ENCODE results near the gene MYO18B. TPM values are rescaled to one million over a fixed set of nuclear protein-coding genes. Genes with fewer than 3 reads are reported as not detected.
"Not testable (repeated sequence)": the region's sequence is repeated elsewhere in the genome, so short reads cannot be mapped to it uniquely, and the experiment has no call there.

MYO18B gene
- total and polyA plus RNA-seq, 9 donors = 0.02 to 0.23 (median 0.10) TPM; not detected in 5

DNA sequence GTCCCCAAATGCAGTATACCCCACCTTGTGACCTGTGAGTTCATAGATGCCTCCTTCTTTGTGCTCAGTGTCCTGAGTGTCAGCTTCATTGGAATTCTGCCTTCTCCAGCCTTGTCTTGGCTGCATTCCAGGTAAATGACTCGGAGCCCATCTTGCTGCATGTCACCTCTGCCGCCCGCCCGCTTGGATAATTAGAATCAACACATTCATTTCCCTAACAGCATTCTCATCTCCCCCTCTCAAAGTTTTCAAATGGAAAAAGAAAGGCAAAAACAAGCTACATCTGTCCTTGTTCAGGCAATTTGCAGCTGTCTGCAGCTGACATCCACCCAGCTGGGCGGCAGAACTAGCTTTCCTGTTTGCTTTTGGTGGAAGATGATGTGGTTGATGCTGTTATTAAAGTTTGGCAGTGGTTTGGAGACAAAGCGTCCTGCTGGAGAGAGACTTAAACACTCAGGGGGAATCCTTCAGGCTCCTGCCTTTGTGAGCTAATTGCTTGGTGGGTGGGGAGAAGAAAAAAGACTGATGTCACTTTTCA is 228.5 kb downstream of the MYO18B start:
- no peak for TF ChIP-seq POLR2A (IDR thresholded peaks at IDR 0.05)
- TF ChIP-seq, protein P1, sequence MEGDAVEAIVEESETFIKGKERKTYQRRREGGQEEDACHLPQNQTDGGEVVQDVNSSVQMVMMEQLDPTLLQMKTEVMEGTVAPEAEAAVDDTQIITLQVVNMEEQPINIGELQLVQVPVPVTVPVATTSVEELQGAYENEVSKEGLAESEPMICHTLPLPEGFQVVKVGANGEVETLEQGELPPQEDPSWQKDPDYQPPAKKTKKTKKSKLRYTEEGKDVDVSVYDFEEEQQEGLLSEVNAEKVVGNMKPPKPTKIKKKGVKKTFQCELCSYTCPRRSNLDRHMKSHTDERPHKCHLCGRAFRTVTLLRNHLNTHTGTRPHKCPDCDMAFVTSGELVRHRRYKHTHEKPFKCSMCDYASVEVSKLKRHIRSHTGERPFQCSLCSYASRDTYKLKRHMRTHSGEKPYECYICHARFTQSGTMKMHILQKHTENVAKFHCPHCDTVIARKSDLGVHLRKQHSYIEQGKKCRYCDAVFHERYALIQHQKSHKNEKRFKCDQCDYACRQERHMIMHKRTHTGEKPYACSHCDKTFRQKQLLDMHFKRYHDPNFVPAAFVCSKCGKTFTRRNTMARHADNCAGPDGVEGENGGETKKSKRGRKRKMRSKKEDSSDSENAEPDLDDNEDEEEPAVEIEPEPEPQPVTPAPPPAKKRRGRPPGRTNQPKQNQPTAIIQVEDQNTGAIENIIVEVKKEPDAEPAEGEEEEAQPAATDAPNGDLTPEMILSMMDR (IDR thresholded peaks at IDR 0.05) = no peak
- no peak for TF ChIP-seq EP300 (IDR thresholded peaks at IDR 0.05)
- 3 to 5% (median 3%) methylated on average over 6 of the region's 6 CpGs for WGBS, 3 donors
- Histone ChIP-seq H3K4me1 (ENCODE audit: insufficient read depth) (no peaks in the 10 kb centered on the region), H3K9me3 (no peaks in the 10 kb centered on the region), H3K4me3 (no peak overlapping the region), H3K36me3 (no peaks in the 10 kb centered on the region), H3K27ac (no peak overlapping the region), H3K27me3 (no peaks in the 10 kb centered on the region)
- intact Hi-C loops (cut with DNase I) = no loop called here
- DNase-seq = no peak

DNA sequence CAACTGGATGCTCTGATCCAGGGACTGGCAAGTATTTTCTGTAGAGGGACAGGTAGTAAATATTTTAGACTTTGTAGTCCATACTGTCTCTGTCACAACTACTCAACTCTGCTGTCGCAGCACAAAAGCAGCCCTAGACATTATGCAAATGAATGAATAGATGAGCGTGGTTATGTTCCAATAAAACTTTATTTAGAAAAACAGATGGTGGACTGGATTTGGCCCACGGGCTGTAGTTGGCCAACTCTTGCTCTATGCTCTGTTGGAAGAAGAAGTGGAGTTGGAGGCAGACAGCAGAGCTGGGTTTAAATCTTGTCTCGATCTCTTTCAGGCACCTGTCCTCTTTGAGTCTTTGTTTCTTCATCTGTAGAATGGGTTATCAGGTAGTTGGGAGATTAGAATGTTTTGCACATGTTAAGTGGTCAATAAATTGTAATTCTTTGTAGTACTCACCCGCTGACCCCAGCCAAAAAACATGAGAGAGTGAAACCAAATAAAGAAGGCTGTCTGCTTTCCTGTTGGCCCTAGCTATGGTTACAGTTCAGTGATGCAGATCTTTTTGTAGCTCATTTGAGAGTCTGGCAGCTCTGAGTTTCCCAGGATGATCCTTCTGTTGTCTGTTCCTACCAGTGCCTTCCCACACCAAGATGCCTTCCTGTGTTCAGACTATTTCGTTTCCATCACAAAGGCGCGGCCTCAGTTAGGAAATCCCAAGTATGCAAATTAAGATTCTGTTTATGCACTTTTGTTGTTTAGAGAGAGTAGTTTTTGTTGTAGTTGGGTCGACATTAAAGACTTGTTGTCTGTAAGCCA is 229.2 kb downstream of the MYO18B start:
- Histone ChIP-seq H3K9me3 (no peaks in the 10 kb centered on the region), H3K4me1 (ENCODE audit: insufficient read depth) (no peaks in the 10 kb centered on the region), H3K27ac (no peak overlapping the region), H3K36me3 (no peaks in the 10 kb centered on the region), H3K4me3 (no peak overlapping the region), H3K27me3 (no peaks in the 10 kb centered on the region)
- 51 to 66% (median 55%) methylated on average over 9 of the region's 9 CpGs for WGBS, 3 donors
- intact Hi-C loops (cut with DNase I) = no loop called here
- DNase-seq = no peak
- no peak for TF ChIP-seq POLR2A (IDR thresholded peaks at IDR 0.05)
- no peak for TF ChIP-seq EP300 (IDR thresholded peaks at IDR 0.05)

DNA sequence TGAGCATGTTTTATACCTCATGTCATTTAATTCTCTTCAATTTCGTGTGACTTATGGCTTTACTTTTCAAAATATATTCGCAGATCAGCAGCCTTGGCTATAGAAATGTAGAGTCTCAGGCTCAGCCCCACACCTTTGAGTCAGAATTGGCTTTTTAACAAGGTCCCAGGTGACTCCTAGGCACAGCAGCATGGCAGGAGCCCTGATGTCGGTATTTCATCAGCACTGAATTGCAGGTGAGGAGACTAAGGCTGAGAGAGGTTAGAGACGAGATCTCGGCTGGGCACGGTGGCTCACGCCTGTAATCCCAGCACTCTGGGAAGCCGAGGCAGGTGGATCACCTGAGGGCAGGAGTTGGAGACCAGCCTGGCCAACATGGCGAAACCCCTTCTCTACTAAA is 230.4 kb downstream of the MYO18B start:
- H3K27me3 ChIP-seq = no peaks in the 10 kb centered on the region
- no peaks in the 10 kb centered on the region for H3K4me1 ChIP-seq (ENCODE audit: insufficient read depth)
- H3K27ac ChIP-seq = no peak overlapping the region
- no peaks in the 10 kb centered on the region for H3K36me3 ChIP-seq
- H3K9me3 ChIP-seq = no peaks in the 10 kb centered on the region
- H3K4me3 ChIP-seq = no peak overlapping the region
- 69 to 77% (median 72%) methylated on average over 9 of the region's 9 CpGs for WGBS, 3 donors
- no peak for DNase-seq
- TF ChIP-seq, protein P1 (IDR thresholded peaks at IDR 0.05) = no peak
- TF ChIP-seq EP300 (IDR thresholded peaks at IDR 0.05) (no peak), POLR2A (IDR thresholded peaks at IDR 0.05) (no peak)
- intact Hi-C loops (cut with DNase I) = no loop called here

DNA sequence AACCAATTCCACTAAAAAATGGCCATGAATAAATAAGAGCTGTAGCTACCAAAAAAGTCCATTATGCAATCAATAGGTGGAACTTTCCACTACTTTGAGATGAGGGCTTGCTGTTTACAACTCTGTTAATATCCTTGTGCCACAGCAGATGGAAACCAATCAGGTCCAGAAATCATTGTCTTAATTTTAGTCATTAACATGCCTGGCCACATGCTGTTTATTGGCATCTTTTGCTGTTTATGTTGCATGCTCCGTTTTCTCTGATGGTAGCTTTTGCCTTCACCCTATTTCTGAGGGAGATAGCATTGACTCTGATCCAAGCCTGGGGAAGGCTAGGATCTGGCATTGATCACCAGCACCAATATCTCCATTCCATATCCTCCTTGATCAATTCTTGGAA is 234.4 kb downstream of the MYO18B start:
- Histone ChIP-seq H3K27me3 (no peaks in the 10 kb centered on the region), H3K4me1 (ENCODE audit: insufficient read depth) (no peaks in the 10 kb centered on the region), H3K36me3 (no peaks in the 10 kb centered on the region), H3K9me3 (no peaks in the 10 kb centered on the region), H3K27ac (no peak overlapping the region), H3K4me3 (no peak overlapping the region)
- no peak for DNase-seq
- TF ChIP-seq POLR2A (IDR thresholded peaks at IDR 0.05) (no peak), EP300 (IDR thresholded peaks at IDR 0.05) (no peak)
- TF ChIP-seq, protein P1 (IDR thresholded peaks at IDR 0.05) = no peak
- 29 to 79% (median 35%) methylated on average over 1 of the region's 1 CpG for WGBS, 3 donors
- intact Hi-C loops (cut with DNase I) = no loop called here

DNA sequence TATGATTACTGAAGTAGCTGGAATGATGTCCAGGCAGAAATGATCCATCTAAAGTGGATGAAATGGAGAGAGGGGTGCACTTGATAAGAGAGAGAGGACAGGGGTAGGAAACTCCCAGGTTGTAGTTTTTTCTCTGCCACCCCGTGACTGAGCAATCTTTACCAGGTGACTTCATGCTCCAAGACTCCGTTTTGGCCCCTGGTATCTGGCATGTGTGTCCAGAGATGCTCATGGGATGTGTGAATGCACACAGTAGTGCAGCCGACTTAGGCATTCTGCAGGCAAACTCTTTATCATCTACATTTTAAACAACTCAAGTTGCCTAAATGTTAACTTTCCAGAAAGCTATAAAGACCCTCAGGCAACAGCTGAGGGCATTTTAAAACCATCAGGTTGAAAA is 238.0 kb downstream of the MYO18B start:
- Histone ChIP-seq H3K27ac (no peak overlapping the region), H3K27me3 (no peaks in the 10 kb centered on the region), H3K36me3 (no peaks in the 10 kb centered on the region), H3K9me3 (no peaks in the 10 kb centered on the region), H3K4me1 (ENCODE audit: insufficient read depth) (no peaks in the 10 kb centered on the region), H3K4me3 (no peak overlapping the region)
- WGBS, 3 donors = 62 to 74% (median 64%) methylated on average over 3 of the region's 3 CpGs
- no peak for DNase-seq
- intact Hi-C loops (cut with DNase I) = no loop called here
- no peak for TF ChIP-seq EP300 (IDR thresholded peaks at IDR 0.05)
- no peak for TF ChIP-seq POLR2A (IDR thresholded peaks at IDR 0.05)
- TF ChIP-seq, protein P1 (IDR thresholded peaks at IDR 0.05) = no peak

DNA sequence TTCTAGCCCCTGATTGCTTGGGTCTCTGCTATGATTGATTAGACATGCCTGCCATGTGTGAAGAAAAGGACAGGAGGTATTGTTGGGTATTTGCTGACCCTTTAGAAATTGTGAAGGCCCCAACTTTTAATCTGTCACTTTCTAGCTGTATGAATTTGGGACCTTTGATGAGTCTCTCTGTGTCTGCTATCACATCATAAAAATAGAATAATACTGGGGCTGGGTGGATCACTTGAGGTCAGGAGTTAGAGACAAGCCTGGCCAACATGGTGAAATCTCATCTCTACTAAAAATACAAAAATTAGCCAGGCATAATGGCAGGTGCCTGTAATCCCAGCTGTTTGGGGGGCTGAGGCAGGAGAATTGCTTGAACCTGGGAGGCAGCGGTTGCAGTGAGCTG is 242.9 kb downstream of the MYO18B start:
- H3K27ac ChIP-seq; H3K4me1 ChIP-seq (ENCODE audit: insufficient read depth); H3K27me3 ChIP-seq; H3K36me3 ChIP-seq; H3K9me3 ChIP-seq; intact Hi-C loops (cut with DNase I); DNase-seq; H3K4me3 ChIP-seq: not testable (repeated sequence)
- 93 to 96% (median 96%) methylated on average over 1 of the region's 1 CpG for WGBS, 3 donors

Data from ovary (tissue), 9 donors.